RPMI7951 (cell line): ENCODE data around the gene DACT2. TPM values are rescaled to one million over a fixed set of nuclear protein-coding genes. Genes with fewer than 3 reads are reported as not detected.
"Not testable (repeated sequence)": the region's sequence is repeated elsewhere in the genome, so short reads cannot be mapped to it uniquely, and the experiment has no call there.

ENCODE experiments used
- DNase-seq: peaks from one replicate; pipeline ENCODE4 v3.0.0-alpha.2; 2012; ENCODE audit warnings: low read depth
- total RNA-seq: library from RNA; depleted of rRNA; stranded (reverse); fragments of >200 nt; shearing (Covaris generic); gene quantifications from 2 replicates; pipeline ENCODE4 v1.2.3, GENCODE V29; 2014; rRNA removed

Gene DACT2, protein sequence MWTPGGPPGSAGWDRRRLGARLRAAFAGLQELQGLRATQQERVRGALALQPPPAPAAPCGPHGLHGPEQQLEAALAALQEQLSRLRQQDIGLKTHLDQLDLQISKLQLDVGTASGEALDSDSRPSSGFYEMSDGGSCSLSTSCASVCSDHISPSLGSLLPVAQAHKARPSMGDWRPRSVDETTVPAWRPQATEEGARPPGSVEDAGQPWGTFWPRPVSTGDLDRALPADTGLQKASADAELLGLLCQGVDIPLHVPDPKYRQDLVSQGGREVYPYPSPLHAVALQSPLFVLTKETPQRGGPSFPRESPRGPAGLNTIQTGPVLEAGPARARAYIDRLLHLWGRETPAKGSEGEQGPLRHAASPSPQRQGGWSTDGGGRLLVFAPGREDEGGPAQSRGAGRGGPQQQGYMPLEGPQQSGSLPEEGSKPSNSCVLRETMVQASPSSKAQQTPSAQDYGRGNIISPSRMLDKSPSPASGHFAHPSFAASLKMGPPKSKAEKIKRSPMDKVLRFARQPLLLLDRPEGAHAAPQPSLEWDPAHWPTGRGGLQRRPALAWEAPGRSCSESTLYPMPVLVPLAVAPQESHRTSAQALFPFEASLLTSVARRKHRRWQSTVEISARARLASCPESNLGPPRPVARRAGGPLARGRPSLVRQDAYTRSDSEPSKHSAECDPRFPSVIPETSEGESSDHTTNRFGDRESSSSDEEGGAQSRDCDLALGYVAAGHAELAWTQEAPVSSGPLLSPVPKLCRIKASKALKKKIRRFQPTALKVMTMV
- not detected in 2 replicates for total RNA-seq

GRCh38 chr6:168319279-168320111 lies at the start of gene DACT2:
TSS of gene DACT2 (minus strand) at chr6:168319777. CDS start at chr6:168319633, 144 bp downstream.
- DNase-seq = no peak

DNA sequence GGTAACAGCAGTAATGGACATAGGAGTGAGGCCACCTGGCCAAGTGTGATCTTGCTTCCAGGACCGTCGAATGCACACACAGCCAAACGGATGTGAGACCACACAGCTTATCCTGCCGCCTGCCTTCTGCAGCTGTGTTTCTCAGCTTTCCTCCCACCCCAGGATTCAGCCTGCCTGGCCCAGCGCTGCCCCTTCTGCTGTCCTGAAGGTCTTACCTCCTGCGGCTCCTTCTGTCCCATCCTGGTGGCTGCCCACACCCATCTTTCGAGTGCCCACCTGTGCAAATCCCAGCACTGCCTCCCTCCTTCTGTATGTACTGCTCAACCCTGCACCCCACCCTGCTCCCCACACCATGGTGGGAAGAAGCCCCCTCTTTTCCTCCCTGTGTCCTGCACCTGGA lies 49.4 kb upstream of the DACT2 start:
- DNase-seq = no peak

- no peak for DNase-seq
Measured at GRCh38 chr6:168368066-168368820, 48.7 kb upstream of the DACT2 start.

GRCh38 chr6:168367285-168367751 lies 47.7 kb upstream of the DACT2 start:
- DNase-seq = no peak

DNA sequence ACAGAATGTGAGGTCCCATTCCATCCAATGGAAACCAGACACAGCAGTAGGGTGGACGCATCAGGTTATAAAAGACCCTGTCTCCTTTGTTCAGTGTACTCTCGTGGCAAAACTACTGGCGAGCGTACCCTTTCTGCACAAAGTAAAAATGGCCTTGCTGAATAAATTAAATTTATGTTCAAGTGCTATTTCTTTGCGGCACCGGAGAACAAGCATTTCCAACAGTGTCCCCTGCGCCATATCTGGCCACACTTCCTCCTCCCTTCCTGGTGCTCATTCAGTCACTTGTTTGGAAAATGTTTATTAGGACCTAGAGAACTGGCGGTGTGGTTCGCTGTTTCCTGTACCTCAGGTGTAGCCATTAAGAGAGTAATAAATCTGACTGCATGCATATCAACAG lies 46.9 kb upstream of the DACT2 start:
- DNase-seq = no peak

- no peak for DNase-seq
Measured at GRCh38 chr6:168365422-168366165, 46.0 kb upstream of the DACT2 start.

- DNase-seq = no peak
Measured at GRCh38 chr6:168364793-168365421, 45.3 kb upstream of the DACT2 start.

DNA sequence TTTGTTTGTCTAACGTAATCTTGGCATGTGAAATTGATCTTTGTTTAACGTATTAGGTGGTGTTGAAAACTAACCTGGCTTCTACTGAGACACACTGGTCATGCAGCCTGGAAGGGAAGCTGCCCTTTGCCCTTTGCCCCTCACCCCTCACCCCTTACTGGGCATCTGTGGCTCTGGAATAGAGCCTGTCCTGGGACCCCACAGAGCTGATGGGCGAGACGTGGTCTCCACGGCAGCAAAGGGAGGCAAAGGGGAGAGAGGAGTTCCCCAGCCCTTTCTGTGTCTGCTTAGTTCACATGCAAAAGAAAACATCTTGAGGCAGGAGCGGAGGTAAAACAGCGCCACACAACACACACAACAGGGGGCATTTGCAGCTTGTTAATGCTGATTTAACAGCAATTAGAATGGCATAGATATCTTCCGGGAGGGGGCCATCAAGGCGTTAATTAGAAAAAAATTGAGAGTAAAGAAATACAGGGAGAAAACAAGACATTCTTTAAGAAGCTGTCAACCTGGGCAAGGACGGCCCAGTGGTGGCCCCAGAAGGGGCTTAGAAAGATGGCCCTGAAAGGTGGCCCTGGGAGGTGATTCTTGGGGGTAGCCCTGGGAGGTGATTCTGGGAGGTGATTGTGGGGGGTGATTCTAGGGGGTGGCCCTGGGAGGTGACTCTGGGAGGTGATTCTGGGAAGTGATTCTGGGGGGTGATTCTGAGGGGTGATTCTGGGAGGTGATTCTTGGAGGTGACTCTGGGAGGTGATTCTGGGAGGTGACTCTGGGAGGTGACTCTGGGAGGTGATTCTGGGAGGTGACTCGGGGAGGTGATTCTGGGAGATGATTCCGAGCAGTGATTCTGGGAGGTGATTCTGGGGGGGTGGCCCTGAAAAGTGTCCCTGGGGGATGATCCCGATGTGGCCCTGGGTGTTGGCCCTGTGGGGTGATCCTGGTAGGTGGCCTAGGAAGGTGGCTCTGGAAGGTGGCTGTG lies 44.5 kb upstream of the DACT2 start:
- DNase-seq = no peak

DNA sequence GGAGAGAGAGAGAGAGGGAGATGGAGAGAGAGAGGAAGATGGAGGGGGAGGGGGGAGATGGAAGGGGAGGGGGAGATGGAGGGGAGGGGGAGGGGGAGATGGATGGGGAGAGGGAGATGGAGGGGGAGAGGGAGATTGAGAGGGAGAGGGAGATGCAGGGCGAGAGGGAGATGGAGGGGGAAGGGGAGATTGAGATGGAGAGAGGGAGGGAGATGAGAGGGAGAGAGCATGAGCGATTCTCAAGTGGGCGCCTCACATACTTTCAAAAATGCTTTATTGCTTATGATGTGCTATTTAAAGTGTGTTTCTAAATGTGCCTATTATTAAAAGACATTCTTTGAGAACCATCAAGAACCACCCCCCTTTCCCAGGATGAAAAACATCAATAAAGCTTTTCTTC lies 43.7 kb upstream of the DACT2 start:
- DNase-seq = no peak

DNA sequence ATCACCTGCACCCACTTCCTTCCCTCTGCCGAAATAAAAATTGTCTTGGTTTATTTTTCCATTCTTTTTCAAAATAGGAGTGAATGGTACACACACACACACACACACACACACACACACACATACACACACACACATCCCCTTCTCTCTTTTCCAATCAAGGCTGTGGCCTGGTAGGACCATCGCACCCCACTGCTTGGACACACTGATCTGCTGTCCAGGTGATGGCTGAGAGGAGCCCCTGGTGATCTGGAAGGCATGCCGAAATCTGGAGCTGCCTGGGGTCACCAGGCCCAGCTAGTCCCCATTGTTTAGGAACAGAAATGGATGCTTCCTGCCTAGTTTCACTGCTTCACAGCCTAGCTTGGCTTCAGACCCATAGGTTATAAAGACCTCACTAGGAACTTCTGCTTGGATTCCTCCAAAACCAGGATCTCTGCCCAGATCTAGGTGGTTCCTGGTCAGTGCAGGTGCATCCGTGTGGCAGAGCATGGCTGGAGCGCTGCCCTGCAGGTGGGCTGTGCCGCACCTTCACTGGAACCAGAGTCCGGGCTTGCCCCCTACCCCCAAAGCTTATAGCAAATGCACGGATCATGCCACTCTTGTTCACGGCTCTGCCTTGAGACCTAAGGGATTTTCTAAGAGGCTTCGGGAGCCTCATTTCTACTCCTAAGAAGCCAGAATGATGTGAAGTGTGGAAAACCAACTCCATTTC lies 42.9 kb upstream of the DACT2 start:
- no peak for DNase-seq

- DNase-seq = no peak
Measured at GRCh38 chr6:168361766-168362165, 42.2 kb upstream of the DACT2 start.

DNA sequence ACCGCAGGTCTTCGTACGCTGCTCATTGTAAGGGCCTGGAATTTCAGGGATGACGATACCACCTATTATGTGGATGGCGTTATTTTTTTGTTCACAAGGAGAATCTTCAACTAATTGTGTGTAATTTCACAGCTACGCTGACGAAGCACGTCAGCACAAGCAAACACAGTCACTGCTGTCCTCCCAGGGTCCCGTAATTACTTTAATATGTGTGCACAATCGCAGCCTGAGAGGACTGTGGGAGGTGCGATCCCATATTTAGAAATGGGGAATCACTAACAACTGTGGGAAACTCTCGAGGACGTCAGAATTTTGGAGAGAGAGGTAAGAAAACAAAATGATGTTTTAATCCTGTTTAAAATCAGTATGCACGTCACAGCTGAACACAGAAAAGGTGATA lies 40.2 kb upstream of the DACT2 start:
- no peak for DNase-seq

GRCh38 chr6:168358842-168359420 lies 39.4 kb upstream of the DACT2 start:
- DNase-seq = no peak

DNA sequence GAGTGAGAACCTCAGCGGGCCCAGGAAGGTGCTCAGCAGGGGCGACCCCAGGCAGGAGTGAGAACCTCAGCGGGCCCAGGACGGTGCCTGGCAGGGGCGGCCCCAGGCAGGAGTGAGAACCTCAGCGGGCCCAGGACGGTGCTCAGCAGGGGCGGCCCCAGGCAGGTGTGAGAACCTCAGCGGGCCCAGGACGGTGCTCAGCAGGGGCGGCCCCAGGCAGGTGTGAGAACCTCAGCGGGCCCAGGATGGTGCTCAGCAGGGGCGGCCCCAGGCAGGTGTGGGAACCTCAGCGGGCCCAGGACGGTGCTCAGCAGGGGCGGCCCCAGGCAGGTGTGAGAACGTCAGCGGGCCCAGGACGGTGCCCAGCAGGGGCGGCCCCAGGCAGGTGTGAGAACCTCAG lies 37.3 kb upstream of the DACT2 start:
- DNase-seq = not testable (repeated sequence)

- peak; percentile 25 for DNase-seq
Measured at GRCh38 chr6:168355716-168356522, 36.3 kb upstream of the DACT2 start.

DNA sequence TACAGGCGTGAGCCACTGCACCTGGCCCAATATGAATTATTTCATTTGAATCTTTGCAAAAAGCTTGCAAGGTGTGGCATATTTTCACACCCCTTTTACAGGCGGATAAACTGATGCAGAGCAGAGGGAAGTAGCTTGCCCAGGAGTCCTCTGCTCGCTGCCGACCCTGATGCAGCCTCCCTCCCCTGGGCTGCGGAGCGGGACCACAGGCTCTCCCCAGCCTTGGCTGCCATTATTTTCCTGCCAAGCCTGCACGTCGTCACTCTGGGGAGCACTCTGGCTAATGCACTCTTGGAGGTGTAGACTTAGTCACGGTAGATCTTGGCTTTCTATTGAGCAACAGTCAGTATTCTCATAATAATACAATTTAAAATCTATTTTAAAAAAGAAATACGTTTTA lies 34.8 kb upstream of the DACT2 start:
- DNase-seq = no peak

GRCh38 chr6:168353041-168353440 lies 33.5 kb upstream of the DACT2 start:
- no peak for DNase-seq
